ENCODE data around the gene MTFR1L.

Gene MTFR1L

DNA sequence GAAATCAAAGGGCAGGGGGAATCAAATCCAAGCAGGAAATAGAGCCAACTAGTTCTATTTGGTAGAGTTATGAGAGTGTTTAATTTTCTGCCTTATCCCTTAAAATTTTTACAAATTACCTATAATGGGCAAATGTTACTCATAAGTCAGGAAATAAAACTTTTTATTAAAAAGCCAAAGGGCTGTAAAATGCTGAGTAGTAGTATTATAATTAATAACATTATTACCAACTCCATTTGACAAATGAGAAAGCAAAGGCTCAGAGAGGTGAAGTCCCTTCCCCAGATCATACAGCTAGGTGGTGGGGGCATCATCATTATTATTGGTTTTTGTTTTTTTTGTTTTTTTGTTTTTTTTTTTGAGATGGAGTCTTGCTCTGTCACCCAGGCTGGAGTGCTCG lies 16.4 kb upstream of the MTFR1L start:
- TF ChIP-seq, protein P1, sequence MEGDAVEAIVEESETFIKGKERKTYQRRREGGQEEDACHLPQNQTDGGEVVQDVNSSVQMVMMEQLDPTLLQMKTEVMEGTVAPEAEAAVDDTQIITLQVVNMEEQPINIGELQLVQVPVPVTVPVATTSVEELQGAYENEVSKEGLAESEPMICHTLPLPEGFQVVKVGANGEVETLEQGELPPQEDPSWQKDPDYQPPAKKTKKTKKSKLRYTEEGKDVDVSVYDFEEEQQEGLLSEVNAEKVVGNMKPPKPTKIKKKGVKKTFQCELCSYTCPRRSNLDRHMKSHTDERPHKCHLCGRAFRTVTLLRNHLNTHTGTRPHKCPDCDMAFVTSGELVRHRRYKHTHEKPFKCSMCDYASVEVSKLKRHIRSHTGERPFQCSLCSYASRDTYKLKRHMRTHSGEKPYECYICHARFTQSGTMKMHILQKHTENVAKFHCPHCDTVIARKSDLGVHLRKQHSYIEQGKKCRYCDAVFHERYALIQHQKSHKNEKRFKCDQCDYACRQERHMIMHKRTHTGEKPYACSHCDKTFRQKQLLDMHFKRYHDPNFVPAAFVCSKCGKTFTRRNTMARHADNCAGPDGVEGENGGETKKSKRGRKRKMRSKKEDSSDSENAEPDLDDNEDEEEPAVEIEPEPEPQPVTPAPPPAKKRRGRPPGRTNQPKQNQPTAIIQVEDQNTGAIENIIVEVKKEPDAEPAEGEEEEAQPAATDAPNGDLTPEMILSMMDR (IDR thresholded peaks at IDR 0.05): no peak
- Mint-ChIP-seq H3K4me1 (peaks cover 49% of the 10 kb centered on the region), H3K4me3 (no peak overlapping the region), H3K36me3 (ENCODE audit: low read depth) (peaks cover 14% of the 10 kb centered on the region), H3K9me3 (no peaks in the 10 kb centered on the region), H3K27ac (no peak overlapping the region), H3K27me3 (ENCODE audit: low read depth, poor library complexity) (peaks cover 9% of the 10 kb centered on the region)
- no peak for DNase-seq

DNA sequence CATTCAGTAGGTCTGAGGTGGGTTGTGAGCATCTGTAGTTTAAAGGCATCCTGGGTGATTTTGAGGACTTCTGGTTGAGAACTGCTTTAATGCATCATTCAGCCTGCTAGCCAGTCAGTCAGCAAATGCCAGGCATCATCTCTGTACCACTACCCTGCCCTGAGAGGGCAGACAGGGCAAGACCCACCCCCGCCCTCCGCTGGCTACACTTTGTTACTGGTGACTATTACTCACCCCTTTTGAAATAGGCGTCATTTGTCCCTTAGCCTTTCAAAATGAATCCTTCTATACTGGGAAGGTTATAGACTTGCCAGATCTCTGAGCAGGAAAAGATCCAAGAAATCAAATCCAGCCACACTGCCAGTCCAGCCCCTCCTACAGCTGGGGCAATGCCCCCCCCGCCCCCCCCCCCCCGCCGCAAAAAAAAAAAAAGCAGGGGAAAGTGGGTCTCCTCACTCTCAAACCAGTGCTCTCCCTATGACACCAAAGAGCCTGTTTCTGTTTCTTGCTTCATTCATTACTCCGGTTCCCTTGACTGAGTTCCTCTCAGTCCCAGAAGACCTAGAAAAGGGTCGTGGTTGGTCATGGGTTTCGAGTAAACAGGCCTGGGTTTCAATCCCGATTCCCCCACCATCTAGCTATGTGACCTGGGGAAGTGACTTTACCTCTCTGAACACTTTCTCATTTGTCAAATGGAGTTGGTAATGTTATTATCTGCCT lies 15.3 kb upstream of the MTFR1L start:
- no peaks in the 10 kb centered on the region for H3K9me3 Mint-ChIP-seq
- TF ChIP-seq, protein P1 (IDR thresholded peaks at IDR 0.05): no peak
- peaks cover 8% of the 10 kb centered on the region for H3K27me3 Mint-ChIP-seq (ENCODE audit: low read depth, poor library complexity)
- H3K4me3 Mint-ChIP-seq: peak overlapping the region; percentile 53
- peaks cover 44% of the 10 kb centered on the region for H3K4me1 Mint-ChIP-seq
- peaks cover 18% of the 10 kb centered on the region for H3K36me3 Mint-ChIP-seq (ENCODE audit: low read depth)
- DNase-seq: no peak
- H3K27ac Mint-ChIP-seq: peak overlapping the region; percentile 75

DNA sequence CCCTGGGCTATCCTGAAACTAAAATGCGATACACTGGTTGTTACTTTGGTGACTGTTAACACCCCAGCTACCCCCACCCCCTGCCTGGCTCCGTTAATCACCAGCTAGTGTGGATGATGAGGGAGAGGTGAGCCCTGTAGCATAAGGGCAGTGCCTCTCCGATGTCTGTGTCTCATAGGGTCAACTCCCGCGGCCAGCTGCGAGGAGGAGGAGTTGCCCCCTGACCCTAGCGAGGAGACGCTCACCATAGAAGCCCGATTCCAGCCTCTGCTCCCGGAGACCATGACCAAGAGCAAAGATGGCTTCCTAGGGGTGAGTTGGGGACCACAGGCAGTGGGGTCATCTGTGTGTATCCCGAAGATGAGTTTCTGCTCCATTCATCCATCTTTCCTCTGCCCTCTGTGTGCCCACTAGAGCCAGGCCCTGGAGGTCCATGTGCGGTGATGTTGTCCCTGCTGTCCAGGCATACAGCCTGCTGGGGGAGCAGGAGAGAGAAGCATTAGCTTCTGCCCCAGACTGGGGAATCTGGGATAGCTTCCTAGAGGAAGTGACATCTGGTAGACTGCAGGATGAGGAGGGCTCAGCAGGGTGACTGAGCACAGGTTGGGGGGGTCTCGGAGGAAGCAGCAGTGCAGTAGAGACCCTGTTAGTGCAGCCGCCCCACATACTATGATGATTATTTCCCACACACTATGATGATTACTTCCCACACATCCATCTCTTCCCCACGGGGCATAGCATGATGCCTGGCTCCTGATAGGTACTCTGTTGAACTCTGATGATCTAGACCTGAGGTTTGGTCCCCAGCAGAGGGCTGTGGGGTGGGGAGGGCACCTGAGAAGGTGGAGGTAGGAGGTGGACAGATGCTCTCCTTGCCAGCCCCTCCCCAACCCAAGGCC lies 14.5 kb upstream of the MTFR1L start:
- H3K4me3 Mint-ChIP-seq: peak overlapping the region; percentile 53
- no peaks in the 10 kb centered on the region for H3K9me3 Mint-ChIP-seq
- H3K27ac Mint-ChIP-seq: no peak overlapping the region
- peaks cover 18% of the 10 kb centered on the region for H3K36me3 Mint-ChIP-seq (ENCODE audit: low read depth)
- no peak for DNase-seq
- H3K4me1 Mint-ChIP-seq: peaks cover 48% of the 10 kb centered on the region
- H3K27me3 Mint-ChIP-seq (ENCODE audit: low read depth, poor library complexity): peaks cover 8% of the 10 kb centered on the region
- TF ChIP-seq, protein P1 (IDR thresholded peaks at IDR 0.05): no peak

DNA sequence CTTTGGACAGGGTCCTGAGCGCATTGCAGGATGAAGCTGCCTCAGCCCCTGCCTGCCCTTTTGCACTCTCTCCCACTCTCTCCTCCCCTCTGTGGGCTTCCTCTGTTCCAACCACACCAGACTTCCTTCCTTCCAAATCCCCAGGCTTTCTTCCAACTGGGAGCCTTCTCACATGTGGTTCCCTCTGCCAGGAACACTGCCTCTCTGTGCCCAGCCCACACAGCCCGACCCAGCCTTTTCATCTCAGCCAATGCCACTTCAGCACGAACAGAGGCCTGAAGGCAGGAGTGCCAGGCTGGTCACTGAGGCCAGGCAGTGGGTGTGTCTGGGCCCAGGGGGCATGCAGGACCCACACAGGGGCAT lies 13.9 kb upstream of the MTFR1L start:
- no peak overlapping the region for H3K4me3 Mint-ChIP-seq
- peaks cover 43% of the 10 kb centered on the region for H3K4me1 Mint-ChIP-seq
- H3K27ac Mint-ChIP-seq: no peak overlapping the region
- DNase-seq: no peak
- peaks cover 18% of the 10 kb centered on the region for H3K36me3 Mint-ChIP-seq (ENCODE audit: low read depth)
- H3K9me3 Mint-ChIP-seq: no peaks in the 10 kb centered on the region
- H3K27me3 Mint-ChIP-seq (ENCODE audit: low read depth, poor library complexity): peaks cover 3% of the 10 kb centered on the region
- TF ChIP-seq, protein P1 (IDR thresholded peaks at IDR 0.05): no peak

DNA sequence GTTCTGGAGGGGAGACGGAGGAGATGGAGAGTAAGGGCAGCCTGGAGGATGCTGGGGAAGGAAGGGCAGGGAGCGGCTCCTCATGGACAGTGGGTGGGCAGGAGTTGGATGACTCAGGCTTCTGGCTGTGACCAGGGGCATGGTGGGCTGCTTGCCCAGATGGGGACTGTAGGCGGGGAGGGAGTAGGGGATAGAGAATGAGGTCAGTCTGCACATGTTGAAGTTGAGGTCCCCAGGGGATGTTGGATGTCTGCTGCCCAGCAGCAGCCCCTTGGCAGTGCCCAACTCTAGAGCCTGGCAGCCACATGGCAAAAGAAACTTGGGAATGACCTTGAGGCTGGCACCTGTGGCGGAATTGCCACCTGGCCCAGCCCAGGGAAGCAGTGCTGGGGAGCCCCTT lies 13.3 kb upstream of the MTFR1L start:
- H3K27ac Mint-ChIP-seq: no peak overlapping the region
- H3K4me3 Mint-ChIP-seq: no peak overlapping the region
- TF ChIP-seq, protein P1 (IDR thresholded peaks at IDR 0.05): no peak
- no peaks in the 10 kb centered on the region for H3K9me3 Mint-ChIP-seq
- peaks cover 3% of the 10 kb centered on the region for H3K27me3 Mint-ChIP-seq (ENCODE audit: low read depth, poor library complexity)
- peaks cover 18% of the 10 kb centered on the region for H3K36me3 Mint-ChIP-seq (ENCODE audit: low read depth)
- DNase-seq: no peak
- peaks cover 39% of the 10 kb centered on the region for H3K4me1 Mint-ChIP-seq
